Measurements from ENCODE around the gene AGAP2.
"Not testable (repeated sequence)": the region's sequence is repeated elsewhere in the genome, so short reads cannot be mapped to it uniquely, and the experiment has no call there.

AGAP2 gene

GRCh38 chr12:57688931-57689330, 49.6 kb downstream of the AGAP2 start:
- FAIRE-seq = no peak

- FAIRE-seq = no peak
Measured at GRCh38 chr12:57687862-57688261, 50.7 kb downstream of the AGAP2 start.

- no peak for FAIRE-seq
Measured at GRCh38 chr12:57679697-57680096, 58.8 kb downstream of the AGAP2 start.

GRCh38 chr12:57677947-57678346, 60.6 kb downstream of the AGAP2 start:
- FAIRE-seq = not testable (repeated sequence)

GRCh38 chr12:57674691-57675090, 63.9 kb downstream of the AGAP2 start:
- FAIRE-seq = no peak
